Measurements from ENCODE around the gene FAH.
A peak's percentile ranks its signal among the peaks of the same experiment; 100 is the strongest.

The FAH gene

GRCh38 chr15:80160570-80161156, 7.9 kb downstream of the FAH start:
- DNase-seq (ENCODE audit: low read depth) = peak; percentile 71
- no peak overlapping the region for H3K4me3 ChIP-seq (ENCODE audit: low read depth, low read length)
- TF ChIP-seq CTCF (IDR thresholded peaks at IDR 0.05; ENCODE audit: insufficient read depth, low read depth, low read length, missing control alignments) = no peak

GRCh38 chr15:80161468-80162016, 8.7 kb downstream of the FAH start:
- no peak for TF ChIP-seq CTCF (IDR thresholded peaks at IDR 0.05; ENCODE audit: insufficient read depth, low read depth, low read length, missing control alignments)
- DNase-seq (ENCODE audit: low read depth) = no peak
- no peak overlapping the region for H3K4me3 ChIP-seq (ENCODE audit: low read depth, low read length)

- no peak for DNase-seq (ENCODE audit: low read depth)
- no peak overlapping the region for H3K4me3 ChIP-seq (ENCODE audit: low read depth, low read length)
- no peak for TF ChIP-seq CTCF (IDR thresholded peaks at IDR 0.05; ENCODE audit: insufficient read depth, low read depth, low read length, missing control alignments)
These were observed 9.3 kb downstream of the FAH start for GRCh38 chr15:80162059-80162554.

GRCh38 chr15:80163217-80163616, 10.4 kb downstream of the FAH start:
- TF ChIP-seq CTCF (IDR thresholded peaks at IDR 0.05; ENCODE audit: insufficient read depth, low read depth, low read length, missing control alignments) = no peak
- H3K4me3 ChIP-seq (ENCODE audit: low read depth, low read length) = no peak overlapping the region
- no peak for DNase-seq (ENCODE audit: low read depth)

- H3K4me3 ChIP-seq (ENCODE audit: low read depth, low read length) = no peak overlapping the region
- TF ChIP-seq CTCF (IDR thresholded peaks at IDR 0.05; ENCODE audit: insufficient read depth, low read depth, low read length, missing control alignments) = no peak
- no peak for DNase-seq (ENCODE audit: low read depth)
These were observed 11.1 kb downstream of the FAH start for GRCh38 chr15:80163897-80164296.

- H3K4me3 ChIP-seq (ENCODE audit: low read depth, low read length) = no peak overlapping the region
- TF ChIP-seq CTCF (IDR thresholded peaks at IDR 0.05; ENCODE audit: insufficient read depth, low read depth, low read length, missing control alignments) = no peak
- DNase-seq (ENCODE audit: low read depth) = no peak
These were observed 15.1 kb downstream of the FAH start for GRCh38 chr15:80167936-80168335.

GRCh38 chr15:80168421-80168820, 15.6 kb downstream of the FAH start:
- TF ChIP-seq CTCF (IDR thresholded peaks at IDR 0.05; ENCODE audit: insufficient read depth, low read depth, low read length, missing control alignments) = no peak
- no peak overlapping the region for H3K4me3 ChIP-seq (ENCODE audit: low read depth, low read length)
- DNase-seq (ENCODE audit: low read depth) = no peak

All from GM12865 (cell line).